Ovary (tissue), 3 donors: Measurements from ENCODE around the gene RBP7.

ENCODE experiments used
- CTCF ChIP-seq, 3 donors: fragments of 450-650 bp in 2 of 3; fragments of 200-600 bp in 1 of 3; IDR thresholded peaks; one replicate each; pipeline versions ENCODE4 v1.5.1 to v1.8.0; 2016 to 2022; ENCODE audit warnings: antibody characterized with exemption in 3 of 3, mild to moderate bottlenecking in 1 of 3
- EP300 ChIP-seq: sonication (generic); formaldehyde crosslinking; IDR thresholded peaks from one replicate; pipeline ENCODE4 v1.6.1; 2017; ENCODE audit warnings: antibody characterized with exemption
- POLR2A ChIP-seq: fragments of 450-650 bp; IDR thresholded peaks from one replicate; pipeline ENCODE4 v1.6.1; 2017; ENCODE audit warnings: antibody characterized with exemption, mild to moderate bottlenecking, moderate library complexity
- donor health status: DM: no; HTN: no; CAD: no.

DNA sequence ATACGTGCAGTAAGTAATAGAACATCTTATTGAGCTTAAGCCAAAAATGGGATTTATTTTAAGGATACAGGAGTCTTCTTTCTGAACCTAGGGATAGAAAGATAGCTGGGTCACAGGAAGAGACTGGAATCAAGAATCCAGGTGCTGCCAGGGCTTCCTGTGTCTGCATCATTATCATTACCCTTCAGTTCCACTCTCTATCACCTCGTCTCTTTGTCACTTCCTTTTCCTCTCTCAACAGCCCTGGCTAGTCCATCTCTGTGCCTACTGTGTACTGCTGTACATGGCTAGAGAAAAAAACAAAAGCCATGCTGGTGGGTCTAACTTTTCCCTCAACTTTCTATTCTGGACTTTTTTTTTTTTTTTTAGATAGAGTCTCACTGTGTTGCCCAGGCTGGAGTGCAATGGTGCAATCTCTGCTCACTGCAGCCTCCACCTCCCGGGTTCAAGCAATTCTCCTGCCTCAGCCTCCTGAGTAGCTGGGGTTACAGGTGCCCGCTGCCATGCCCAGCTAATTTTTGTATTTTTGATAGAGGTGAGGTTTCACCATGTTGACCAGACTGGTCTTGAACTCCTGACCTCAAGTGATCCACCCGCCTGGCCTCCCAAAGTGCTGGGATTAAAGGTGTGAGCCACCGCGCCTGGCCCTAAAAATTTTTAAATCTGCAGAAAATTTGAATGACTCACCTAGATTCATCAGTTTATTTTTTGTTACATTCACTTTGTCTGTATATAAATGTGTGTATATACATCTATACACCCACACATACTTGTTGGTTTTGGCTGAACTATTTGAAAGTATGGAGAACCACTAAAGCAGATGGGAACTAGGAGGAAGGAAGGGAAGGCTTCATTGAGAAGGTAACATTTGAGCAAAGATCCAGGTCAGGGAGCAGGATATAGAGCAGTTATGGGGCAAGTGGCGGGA is 67.7 kb downstream of the RBP7 start:
- TF ChIP-seq CTCF (IDR thresholded peaks at IDR 0.05) (no peak), EP300 (no peak), POLR2A (no peak)
